Hepatocyte (in vitro differentiated cells): ENCODE measurements around the gene HS3ST1.

Source experiments
- CTCF ChIP-seq: fragments of 200-600 bp; sonication (generic); IDR thresholded peaks from 2 replicates; pipeline ENCODE4 v1.5.1; 2016; ENCODE audit warnings: antibody characterized with exemption, mild to moderate bottlenecking; ENCODE audit not compliant: poor library complexity
- EZH2phosphoT487 ChIP-seq: fragments of 200-600 bp; sonication (generic); IDR thresholded peaks from one replicate; pipeline ENCODE4 v1.6.1; 2018; ENCODE audit warnings: antibody characterized with exemption, mild to moderate bottlenecking, low read depth, moderate library complexity; ENCODE audit not compliant: unreplicated experiment, severe bottlenecking

GRCh38 chr4:11455201-11455835 is 26.6 kb upstream of the HS3ST1 start:
- no peak for TF ChIP-seq EZH2phosphoT487
- TF ChIP-seq CTCF: no peak
